Stimulated activated CD4-positive, alpha-beta T cell treated with anti-CD3 and anti-CD28 coated beads, Interleukin-1b, Interleukin-23, amount 100 ng/mL, for 24 hours (primary cell): ENCODE data around the gene GREB1.
"Not testable (repeated sequence)": the region's sequence is repeated elsewhere in the genome, so short reads cannot be mapped to it uniquely, and the experiment has no call there.

ENCODE experiments used
- DNase-seq, 4 experiments: peaks; one replicate each; pipeline ENCODE4 v3.0.0-alpha.2; 2020; ENCODE audit warnings: low read depth in 4 of 4, low spot score in 1 of 4

Gene GREB1

GRCh38 chr2:11659851-11660250 lies 126.0 kb downstream of the GREB1 start:
- DNase-seq: no peak

GRCh38 chr2:11660396-11660795 lies 126.6 kb downstream of the GREB1 start:
- not testable (repeated sequence) for DNase-seq

DNA sequence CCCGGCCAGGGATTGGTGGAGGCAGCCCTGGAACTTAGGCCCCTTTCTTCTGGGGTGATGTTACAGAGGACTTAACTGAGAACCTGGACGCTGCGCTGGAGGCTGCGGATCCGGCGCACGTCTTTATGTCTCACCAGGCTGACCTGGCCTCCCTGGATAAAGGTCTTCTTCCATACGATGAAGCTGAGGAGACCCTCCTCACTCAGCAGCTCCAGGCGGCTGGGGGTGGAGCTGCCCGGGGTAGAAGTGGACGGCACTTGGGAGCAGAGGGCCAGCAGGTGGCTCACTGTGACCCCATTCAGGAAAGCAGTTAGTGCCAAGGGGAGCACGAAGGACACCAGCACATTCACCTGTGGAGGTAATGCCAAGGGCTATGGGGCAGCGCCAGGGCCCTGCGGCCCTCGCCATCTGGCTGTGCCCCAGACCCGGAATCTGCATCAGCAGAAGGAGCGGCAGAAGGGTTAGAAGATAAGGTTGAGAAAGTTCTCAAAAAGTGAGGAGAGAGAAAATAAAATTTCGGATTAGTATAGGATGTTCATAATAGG lies 128.1 kb downstream of the GREB1 start:
- DNase-seq: no peak

DNA sequence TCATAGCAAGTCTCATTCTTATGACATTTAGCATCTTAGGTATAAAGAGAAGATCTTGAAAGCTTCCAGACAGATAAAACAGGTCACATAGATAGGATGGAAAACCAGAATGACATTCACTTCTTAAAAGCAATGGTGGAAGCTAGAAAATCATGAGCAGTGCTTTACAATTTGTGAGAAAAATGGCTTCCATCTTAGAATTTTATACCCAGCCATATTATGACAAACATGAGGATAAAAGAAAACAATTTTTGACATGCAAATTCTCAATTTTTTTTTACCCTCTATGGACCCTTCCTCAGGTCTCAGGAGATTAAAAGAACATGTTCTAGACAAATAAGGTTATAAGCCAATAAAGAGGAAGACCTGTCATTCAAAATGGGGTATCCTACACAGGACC lies 129.0 kb downstream of the GREB1 start:
- DNase-seq: no peak

- no peak for DNase-seq
These were observed 129.6 kb downstream of the GREB1 start for GRCh38 chr2:11663427-11663826.

GRCh38 chr2:11665028-11665427 lies 131.2 kb downstream of the GREB1 start:
- DNase-seq: no peak

GRCh38 chr2:11665510-11666362 lies 131.9 kb downstream of the GREB1 start:
- DNase-seq: no peak

GRCh38 chr2:11667194-11667593 lies 133.3 kb downstream of the GREB1 start:
- DNase-seq: no peak

GRCh38 chr2:11667866-11668637 lies 134.2 kb downstream of the GREB1 start:
- no peak for DNase-seq

DNA sequence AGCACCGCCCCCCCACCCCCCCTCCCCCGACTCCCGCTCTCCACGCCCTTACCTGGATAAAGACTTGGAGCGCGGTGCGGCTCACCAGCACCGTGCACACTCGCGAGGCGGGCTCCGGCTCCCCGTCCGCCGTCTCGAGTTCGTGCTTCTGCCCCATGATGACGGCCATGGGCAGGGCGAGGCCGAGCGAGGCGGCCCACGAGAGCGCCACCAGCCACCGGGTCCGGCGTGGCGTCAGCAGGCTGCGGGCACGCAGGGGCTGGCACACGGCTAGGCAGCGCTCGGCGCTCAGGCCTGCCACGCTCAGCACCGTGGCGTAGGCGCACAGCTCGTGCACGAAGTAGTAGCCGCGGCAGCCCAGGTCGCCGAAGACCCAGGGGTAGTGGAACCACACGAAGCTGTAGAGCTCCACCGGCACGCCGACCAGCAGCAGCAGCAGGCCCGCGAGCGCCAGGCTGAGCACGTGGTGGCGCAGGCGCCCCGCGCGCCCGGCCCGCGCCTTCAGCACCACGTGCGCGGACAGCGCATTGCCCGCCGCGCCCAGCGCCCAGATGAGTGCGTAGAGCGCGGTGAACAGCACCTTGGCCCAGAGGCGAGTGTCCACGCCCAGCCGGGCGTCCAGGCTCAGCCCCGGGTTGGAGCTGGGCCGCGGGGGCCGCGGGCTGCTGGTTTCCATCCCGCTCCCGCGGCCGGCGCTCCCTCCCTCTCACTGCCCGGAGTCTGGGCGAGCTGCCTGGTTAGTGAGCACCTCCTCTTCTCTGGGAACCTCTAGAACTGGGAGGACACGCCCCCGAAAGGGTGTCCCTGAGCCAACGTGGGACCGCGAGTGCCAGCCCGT lies 135.8 kb downstream of the GREB1 start, which contains the start of gene NTSR2:
TSS of gene NTSR2 (minus strand) at position 742 of the 838 bp plus-strand sequence. CDS start at position 676, 66 bp downstream.
- DNase-seq: peak in 2 of 4 experiments; percentile 9 to 19

GRCh38 chr2:11672407-11672806 lies 138.6 kb downstream of the GREB1 start:
- no peak for DNase-seq

DNA sequence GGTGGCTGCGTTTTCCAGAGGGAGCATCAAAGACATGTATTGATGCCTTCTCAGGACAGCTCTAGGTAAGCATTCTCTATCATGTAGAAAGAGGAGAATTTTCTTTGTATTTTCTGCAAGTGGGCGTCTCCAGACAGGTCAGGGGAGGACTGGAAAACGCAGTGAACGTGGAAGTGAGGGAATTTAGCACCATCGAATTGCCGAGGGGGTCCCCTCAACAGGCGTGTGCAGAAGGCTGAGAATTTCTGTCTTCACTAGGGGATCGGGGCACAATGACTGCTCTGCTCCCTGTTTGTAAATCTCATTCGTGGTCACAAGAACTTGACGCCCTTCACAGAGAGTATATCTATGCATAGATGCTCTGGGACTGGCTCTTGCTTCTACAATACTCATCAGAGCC lies 141.1 kb downstream of the GREB1 start:
- no peak for DNase-seq

GRCh38 chr2:11675423-11676112 lies 141.7 kb downstream of the GREB1 start:
- DNase-seq: no peak

DNA sequence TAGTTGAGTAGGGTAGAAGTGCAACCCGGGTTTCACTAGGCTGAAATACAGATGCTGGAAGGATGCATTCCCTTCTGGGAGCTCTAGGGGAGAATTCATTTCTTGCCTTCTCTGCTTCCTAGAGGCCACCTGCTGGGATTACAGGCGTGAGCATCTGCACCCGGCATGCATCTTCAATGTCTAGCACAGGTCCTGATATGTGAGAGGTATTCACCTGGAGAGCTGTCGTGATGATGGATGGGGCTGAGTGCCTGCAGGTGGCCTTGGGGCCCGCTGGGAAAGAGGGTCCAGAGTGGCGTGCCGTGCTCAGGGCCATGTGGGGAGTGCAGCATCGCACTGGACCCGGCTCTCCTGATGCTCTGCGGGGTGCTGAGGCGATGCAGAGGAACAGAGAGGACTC lies 142.8 kb downstream of the GREB1 start:
- no peak for DNase-seq

GRCh38 chr2:11677136-11678055 lies 143.6 kb downstream of the GREB1 start:
- no peak for DNase-seq

GRCh38 chr2:11678306-11678960 lies 144.6 kb downstream of the GREB1 start:
- no peak for DNase-seq

- DNase-seq: no peak
These were observed 145.2 kb downstream of the GREB1 start for GRCh38 chr2:11679016-11679415.

DNA sequence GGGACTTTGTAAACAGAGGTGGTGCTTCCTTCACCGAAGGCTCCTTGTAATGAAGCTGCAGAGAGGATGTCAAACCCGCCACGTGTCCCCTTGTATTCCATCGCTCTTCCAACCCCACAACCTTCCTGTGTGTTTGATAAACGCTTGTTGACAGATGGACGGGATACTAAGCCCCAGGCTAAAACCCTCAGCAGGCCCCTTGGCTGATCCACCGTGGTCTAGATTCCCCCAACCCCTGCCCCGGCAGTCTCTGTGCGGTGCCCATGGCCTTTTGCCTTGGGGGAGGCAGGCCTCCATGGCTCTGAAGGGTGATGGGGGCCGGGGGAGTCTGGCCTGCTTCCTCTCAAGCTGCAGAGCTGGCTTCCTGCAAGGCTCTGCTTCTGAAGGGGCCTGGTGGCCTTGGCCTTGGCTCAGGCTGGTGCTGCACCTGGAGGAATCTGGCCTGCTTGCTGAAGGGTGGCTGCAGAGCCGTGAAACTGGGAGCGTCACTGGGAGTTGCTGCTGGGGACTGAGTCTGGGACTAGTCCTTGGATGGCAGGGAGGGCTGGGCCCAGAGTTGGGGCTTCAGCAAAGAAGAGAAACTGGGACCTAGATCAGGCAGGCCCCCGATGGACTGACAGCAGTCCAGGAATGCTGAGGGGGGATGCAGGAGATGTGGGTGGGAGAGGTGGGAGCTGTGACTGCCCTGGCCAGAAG lies 145.8 kb downstream of the GREB1 start:
- DNase-seq: no peak
